ENCODE measurements around the gene CCRL2. TPM values are rescaled to one million over a fixed set of nuclear protein-coding genes. Genes with fewer than 3 reads are reported as not detected.

CCRL2 gene
- total RNA-seq, 1 donor from 2014 or later: not detected

DNA sequence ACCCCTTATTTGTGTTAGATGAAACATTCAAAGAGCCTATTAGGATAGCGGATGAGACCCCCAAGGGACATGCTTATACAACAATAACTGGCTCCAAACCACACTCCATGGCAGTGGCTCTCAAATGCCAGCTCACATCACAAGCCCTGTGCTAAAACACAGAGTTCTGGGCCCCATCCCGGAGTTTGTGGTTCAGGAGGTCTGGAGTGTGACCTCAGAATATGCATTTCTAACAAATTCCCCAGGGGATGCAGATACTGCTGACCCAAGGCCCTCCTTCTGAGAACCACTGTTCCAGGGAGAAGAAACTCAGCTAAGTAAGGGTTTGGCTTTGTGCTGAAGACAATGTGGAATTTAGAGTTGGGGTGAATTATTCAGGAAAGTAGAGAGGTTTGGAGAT lies 3.6 kb downstream of the CCRL2 start:
- no peak overlapping the region for H3K9ac ChIP-seq
- H3K79me2 ChIP-seq (ENCODE audit: low read depth): no peaks in the 10 kb centered on the region
- H3K9me3 ChIP-seq (ENCODE audit: low read depth): no peaks in the 10 kb centered on the region
- no peak overlapping the region for H3K4me3 ChIP-seq
- no peaks in the 10 kb centered on the region for H3K9me3 Mint-ChIP-seq
- H3K4me1 Mint-ChIP-seq: peaks cover 12% of the 10 kb centered on the region
- H3K27ac Mint-ChIP-seq: no peak overlapping the region
- H3K4me2 ChIP-seq: no peak overlapping the region
- H3K27me3 Mint-ChIP-seq (ENCODE audit: insufficient read depth, low read depth): no peaks in the 10 kb centered on the region
- no peaks in the 10 kb centered on the region for H3K36me3 ChIP-seq
- no peaks in the 10 kb centered on the region for H3K27me3 ChIP-seq
- H3K36me3 Mint-ChIP-seq: no peaks in the 10 kb centered on the region
- no peak overlapping the region for H2AFZ ChIP-seq (replicated peaks)
- TF ChIP-seq, protein P1, sequence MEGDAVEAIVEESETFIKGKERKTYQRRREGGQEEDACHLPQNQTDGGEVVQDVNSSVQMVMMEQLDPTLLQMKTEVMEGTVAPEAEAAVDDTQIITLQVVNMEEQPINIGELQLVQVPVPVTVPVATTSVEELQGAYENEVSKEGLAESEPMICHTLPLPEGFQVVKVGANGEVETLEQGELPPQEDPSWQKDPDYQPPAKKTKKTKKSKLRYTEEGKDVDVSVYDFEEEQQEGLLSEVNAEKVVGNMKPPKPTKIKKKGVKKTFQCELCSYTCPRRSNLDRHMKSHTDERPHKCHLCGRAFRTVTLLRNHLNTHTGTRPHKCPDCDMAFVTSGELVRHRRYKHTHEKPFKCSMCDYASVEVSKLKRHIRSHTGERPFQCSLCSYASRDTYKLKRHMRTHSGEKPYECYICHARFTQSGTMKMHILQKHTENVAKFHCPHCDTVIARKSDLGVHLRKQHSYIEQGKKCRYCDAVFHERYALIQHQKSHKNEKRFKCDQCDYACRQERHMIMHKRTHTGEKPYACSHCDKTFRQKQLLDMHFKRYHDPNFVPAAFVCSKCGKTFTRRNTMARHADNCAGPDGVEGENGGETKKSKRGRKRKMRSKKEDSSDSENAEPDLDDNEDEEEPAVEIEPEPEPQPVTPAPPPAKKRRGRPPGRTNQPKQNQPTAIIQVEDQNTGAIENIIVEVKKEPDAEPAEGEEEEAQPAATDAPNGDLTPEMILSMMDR (IDR thresholded peaks at IDR 0.05): no peak
- TF ChIP-seq EZH2phosphoT487 (IDR thresholded peaks at IDR 0.05) (no peak), EZH2 (IDR thresholded peaks at IDR 0.05) (no peak)
- no peak overlapping the region for H3K4me3 Mint-ChIP-seq
- no peaks in the 10 kb centered on the region for H3F3A ChIP-seq (ENCODE audit: low read depth)
- DNase-seq (ENCODE audit: low spot score): no peak
- H3K27ac ChIP-seq: no peak overlapping the region
- H3K4me1 ChIP-seq: no peaks in the 10 kb centered on the region
- H4K20me1 ChIP-seq (ENCODE audit: low read depth): no peaks in the 10 kb centered on the region

DNA sequence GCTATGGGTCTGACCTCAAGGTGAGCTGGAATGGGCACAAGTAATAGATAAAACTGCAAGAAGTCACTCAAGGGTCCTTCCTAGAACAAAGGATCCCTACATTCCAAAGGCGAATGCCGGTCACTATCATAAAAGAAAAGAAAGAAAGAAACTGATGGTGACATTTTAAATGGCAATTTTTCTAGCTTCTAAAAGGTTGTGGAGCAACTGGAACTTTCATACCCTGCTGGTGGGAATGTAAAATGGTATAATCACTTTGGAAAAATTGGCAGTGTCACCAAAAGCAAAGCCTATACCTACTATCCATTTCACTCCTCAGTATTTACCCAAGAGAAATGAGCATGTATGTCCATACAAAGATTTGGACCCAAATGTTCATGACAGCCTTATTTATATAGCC lies 4.2 kb downstream of the CCRL2 start:
- no peaks in the 10 kb centered on the region for H3K36me3 Mint-ChIP-seq
- no peak overlapping the region for H3K4me2 ChIP-seq
- no peaks in the 10 kb centered on the region for H3K27me3 ChIP-seq
- no peak for DNase-seq (ENCODE audit: low spot score)
- H3K9me3 ChIP-seq (ENCODE audit: low read depth): no peaks in the 10 kb centered on the region
- no peaks in the 10 kb centered on the region for H3K27me3 Mint-ChIP-seq (ENCODE audit: insufficient read depth, low read depth)
- no peak overlapping the region for H3K27ac ChIP-seq
- H3K4me1 Mint-ChIP-seq: peaks cover 18% of the 10 kb centered on the region
- H3K4me3 Mint-ChIP-seq: no peak overlapping the region
- H2AFZ ChIP-seq (replicated peaks): no peak overlapping the region
- H3K27ac Mint-ChIP-seq: no peak overlapping the region
- no peak overlapping the region for H3K4me3 ChIP-seq
- H4K20me1 ChIP-seq (ENCODE audit: low read depth): no peaks in the 10 kb centered on the region
- H3K9me3 Mint-ChIP-seq: no peaks in the 10 kb centered on the region
- no peaks in the 10 kb centered on the region for H3K79me2 ChIP-seq (ENCODE audit: low read depth)
- no peaks in the 10 kb centered on the region for H3K36me3 ChIP-seq
- H3F3A ChIP-seq (ENCODE audit: low read depth): no peaks in the 10 kb centered on the region
- H3K4me1 ChIP-seq: no peaks in the 10 kb centered on the region
- H3K9ac ChIP-seq: no peak overlapping the region
- TF ChIP-seq, protein P1 (IDR thresholded peaks at IDR 0.05): no peak
- TF ChIP-seq EZH2 (IDR thresholded peaks at IDR 0.05): no peak
- TF ChIP-seq EZH2phosphoT487 (IDR thresholded peaks at IDR 0.05): no peak

DNA sequence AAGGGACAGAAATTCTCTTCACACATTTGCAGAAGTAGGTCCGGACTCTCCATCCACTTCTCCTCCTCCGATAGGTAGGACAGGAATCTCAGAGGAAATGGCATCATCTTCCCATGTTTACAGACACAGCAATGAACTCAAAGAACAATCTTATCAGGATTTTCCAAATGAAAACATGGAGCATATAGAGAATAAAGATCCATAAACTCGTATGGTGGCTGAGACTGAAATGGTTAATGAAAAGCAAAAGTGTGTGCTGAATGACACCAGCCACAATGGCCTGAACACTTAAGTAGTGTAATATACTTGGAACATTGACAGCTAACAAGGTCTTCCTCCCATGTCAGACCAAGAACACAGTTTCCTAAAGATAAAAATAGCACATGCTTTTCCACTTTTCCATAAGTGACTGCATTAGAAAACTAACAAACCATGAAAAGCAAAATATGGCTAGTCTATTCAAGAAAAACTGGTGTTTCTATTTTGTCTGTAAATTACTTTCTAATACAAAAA lies 5.8 kb downstream of the CCRL2 start:
- Histone ChIP-seq H4K20me1 (ENCODE audit: low read depth) (no peaks in the 10 kb centered on the region), H3K4me1 (no peaks in the 10 kb centered on the region), H3K4me3 (no peak overlapping the region), H3K36me3 (no peaks in the 10 kb centered on the region), H2AFZ (replicated peaks) (no peak overlapping the region), H3K79me2 (ENCODE audit: low read depth) (no peaks in the 10 kb centered on the region), H3K4me2 (no peak overlapping the region), H3K27ac (no peak overlapping the region), H3K27me3 (no peaks in the 10 kb centered on the region), H3F3A (ENCODE audit: low read depth) (no peaks in the 10 kb centered on the region), H3K9ac (no peak overlapping the region), H3K9me3 (ENCODE audit: low read depth) (no peaks in the 10 kb centered on the region)
- H3K27ac Mint-ChIP-seq: no peak overlapping the region
- peaks cover 5% of the 10 kb centered on the region for H3K27me3 Mint-ChIP-seq (ENCODE audit: insufficient read depth, low read depth)
- no peaks in the 10 kb centered on the region for H3K9me3 Mint-ChIP-seq
- DNase-seq (ENCODE audit: low spot score): no peak
- no peaks in the 10 kb centered on the region for H3K36me3 Mint-ChIP-seq
- TF ChIP-seq, protein P1 (IDR thresholded peaks at IDR 0.05): no peak
- TF ChIP-seq EZH2 (IDR thresholded peaks at IDR 0.05) (no peak), EZH2phosphoT487 (IDR thresholded peaks at IDR 0.05) (no peak)
- H3K4me3 Mint-ChIP-seq: no peak overlapping the region
- peaks cover 10% of the 10 kb centered on the region for H3K4me1 Mint-ChIP-seq

Data from neural progenitor cell (in vitro differentiated cells).